ENCODE results near the gene SH3GLB1. TPM values are rescaled to one million over a fixed set of nuclear protein-coding genes. Genes with fewer than 3 reads are reported as not detected.
A peak's percentile ranks its signal among the peaks of the same experiment; 100 is the strongest.

Gene SH3GLB1
- total and polyA plus RNA-seq, 2 donors (not counting 1 experiment from before 2014, with no cell fraction given), result 41.5 to 80.2 TPM

- Histone ChIP-seq H3K4me3 (replicated peaks in 1 of 4; ENCODE audit: control extremely low read depth in 1 of 4, insufficient read depth in 1 of 4, low read depth in 3 of 4, low read length in 4 of 4) (no peak overlapping the region), H3K27ac (ENCODE audit: insufficient read depth, low read length) (no peak overlapping the region), H2AFZ (ENCODE audit: low read length) (no peak overlapping the region), H4K20me1 (ENCODE audit: control insufficient read depth, extremely low read depth, insufficient read depth, low read length) (no peaks in the 10 kb centered on the region), H3K27me3 (ENCODE audit: control insufficient read depth, insufficient read depth, low read length) (no peaks in the 10 kb centered on the region), H3K4me1 (ENCODE audit: control insufficient read depth, extremely low read depth, insufficient read depth, low read length) (peaks cover 13% of the 10 kb centered on the region), H3K79me2 (ENCODE audit: control insufficient read depth, insufficient read depth, low read length) (no peaks in the 10 kb centered on the region), H3K4me2 (ENCODE audit: extremely low read depth, insufficient read depth, low read length) (no peak overlapping the region), H3K9me3 (ENCODE audit: control insufficient read depth, insufficient read depth, low read depth, low read length) (no peaks in the 10 kb centered on the region), H3K9ac (ENCODE audit: insufficient read depth, low read length) (no peak overlapping the region), H3K36me3 (ENCODE audit: control insufficient read depth, insufficient read depth, low read length) (no peaks in the 10 kb centered on the region)
- DNase-seq (ENCODE audit: low read depth in 2 of 2), result peak; percentile 44 to 85
- TF ChIP-seq, protein P1, sequence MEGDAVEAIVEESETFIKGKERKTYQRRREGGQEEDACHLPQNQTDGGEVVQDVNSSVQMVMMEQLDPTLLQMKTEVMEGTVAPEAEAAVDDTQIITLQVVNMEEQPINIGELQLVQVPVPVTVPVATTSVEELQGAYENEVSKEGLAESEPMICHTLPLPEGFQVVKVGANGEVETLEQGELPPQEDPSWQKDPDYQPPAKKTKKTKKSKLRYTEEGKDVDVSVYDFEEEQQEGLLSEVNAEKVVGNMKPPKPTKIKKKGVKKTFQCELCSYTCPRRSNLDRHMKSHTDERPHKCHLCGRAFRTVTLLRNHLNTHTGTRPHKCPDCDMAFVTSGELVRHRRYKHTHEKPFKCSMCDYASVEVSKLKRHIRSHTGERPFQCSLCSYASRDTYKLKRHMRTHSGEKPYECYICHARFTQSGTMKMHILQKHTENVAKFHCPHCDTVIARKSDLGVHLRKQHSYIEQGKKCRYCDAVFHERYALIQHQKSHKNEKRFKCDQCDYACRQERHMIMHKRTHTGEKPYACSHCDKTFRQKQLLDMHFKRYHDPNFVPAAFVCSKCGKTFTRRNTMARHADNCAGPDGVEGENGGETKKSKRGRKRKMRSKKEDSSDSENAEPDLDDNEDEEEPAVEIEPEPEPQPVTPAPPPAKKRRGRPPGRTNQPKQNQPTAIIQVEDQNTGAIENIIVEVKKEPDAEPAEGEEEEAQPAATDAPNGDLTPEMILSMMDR (conservative IDR thresholded peaks at IDR 0.05 in 1 of 2, IDR thresholded peaks at IDR 0.05 in 1 of 2; ENCODE audit: low read depth in 1 of 2, low read length in 2 of 2), result no peak
- no peak for TF ChIP-seq EZH2 (IDR thresholded peaks at IDR 0.05; ENCODE audit: low read length, missing control alignments)
Measured at GRCh38 chr1:86778569-86779239, 74.3 kb downstream of the SH3GLB1 start.

GRCh38 chr1:86779308-86780191, 75.2 kb downstream of the SH3GLB1 start:
- no peak overlapping the region for H3K27ac ChIP-seq (ENCODE audit: insufficient read depth, low read length)

DNA sequence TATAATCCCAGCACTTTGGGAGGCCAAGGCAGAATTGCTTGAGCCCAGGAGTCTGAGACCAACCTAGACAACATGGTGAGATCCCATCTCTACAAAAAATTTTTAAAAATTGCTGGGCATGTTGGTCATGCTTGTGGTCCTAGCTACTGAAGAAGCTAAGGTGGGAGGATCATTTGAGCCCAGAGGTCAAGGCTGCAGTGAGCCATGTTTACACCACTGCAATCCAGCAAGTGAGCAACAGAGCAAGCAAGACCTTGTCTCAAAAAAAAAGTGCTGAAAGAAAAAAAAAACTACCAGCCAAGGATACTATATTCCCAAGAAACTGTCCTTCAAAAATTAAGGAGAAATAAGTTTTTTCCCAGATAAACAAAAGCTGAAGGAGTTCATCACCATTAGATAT, 78.1 kb downstream of the SH3GLB1 start:
- no peak overlapping the region for H3K4me2 ChIP-seq (ENCODE audit: extremely low read depth, insufficient read depth, low read length)
- H2AFZ ChIP-seq (ENCODE audit: low read length), result no peak overlapping the region
- no peak overlapping the region for H3K27ac ChIP-seq (ENCODE audit: insufficient read depth, low read length)
- TF ChIP-seq, protein P1 (conservative IDR thresholded peaks at IDR 0.05 in 1 of 2, IDR thresholded peaks at IDR 0.05 in 1 of 2; ENCODE audit: low read depth in 1 of 2, low read length in 2 of 2), result no peak
- no peak for TF ChIP-seq EZH2 (IDR thresholded peaks at IDR 0.05; ENCODE audit: low read length, missing control alignments)
- DNase-seq (ENCODE audit: low read depth in 2 of 2), result no peak
- H3K4me3 ChIP-seq (replicated peaks in 1 of 4; ENCODE audit: control extremely low read depth in 1 of 4, insufficient read depth in 1 of 4, low read depth in 3 of 4, low read length in 4 of 4), result no peak overlapping the region
- H3K79me2 ChIP-seq (ENCODE audit: control insufficient read depth, insufficient read depth, low read length), result no peaks in the 10 kb centered on the region
- no peak overlapping the region for H3K9ac ChIP-seq (ENCODE audit: insufficient read depth, low read length)
- H3K4me1 ChIP-seq (ENCODE audit: control insufficient read depth, extremely low read depth, insufficient read depth, low read length), result peaks cover 5% of the 10 kb centered on the region
- H3K9me3 ChIP-seq (ENCODE audit: control insufficient read depth, insufficient read depth, low read depth, low read length), result no peaks in the 10 kb centered on the region
- no peaks in the 10 kb centered on the region for H3K27me3 ChIP-seq (ENCODE audit: control insufficient read depth, insufficient read depth, low read length)
- H3K36me3 ChIP-seq (ENCODE audit: control insufficient read depth, insufficient read depth, low read length), result no peaks in the 10 kb centered on the region
- H4K20me1 ChIP-seq (ENCODE audit: control insufficient read depth, extremely low read depth, insufficient read depth, low read length), result no peaks in the 10 kb centered on the region

More at GRCh38 chr1:86779308-86780191, 75.2 kb downstream of the SH3GLB1 start:
- Histone ChIP-seq H3K4me3 (replicated peaks in 1 of 4; ENCODE audit: control extremely low read depth in 1 of 4, insufficient read depth in 1 of 4, low read depth in 3 of 4, low read length in 4 of 4) (no peak overlapping the region), H3K9ac (ENCODE audit: insufficient read depth, low read length) (no peak overlapping the region), H2AFZ (ENCODE audit: low read length) (no peak overlapping the region), H3K79me2 (ENCODE audit: control insufficient read depth, insufficient read depth, low read length) (no peaks in the 10 kb centered on the region), H3K4me2 (ENCODE audit: extremely low read depth, insufficient read depth, low read length) (no peak overlapping the region), H3K36me3 (ENCODE audit: control insufficient read depth, insufficient read depth, low read length) (no peaks in the 10 kb centered on the region), H3K27me3 (ENCODE audit: control insufficient read depth, insufficient read depth, low read length) (no peaks in the 10 kb centered on the region), H4K20me1 (ENCODE audit: control insufficient read depth, extremely low read depth, insufficient read depth, low read length) (no peaks in the 10 kb centered on the region), H3K9me3 (ENCODE audit: control insufficient read depth, insufficient read depth, low read depth, low read length) (no peaks in the 10 kb centered on the region), H3K4me1 (ENCODE audit: control insufficient read depth, extremely low read depth, insufficient read depth, low read length) (peaks cover 8% of the 10 kb centered on the region)
- no peak for TF ChIP-seq EZH2 (IDR thresholded peaks at IDR 0.05; ENCODE audit: low read length, missing control alignments)
- peak; percentile 60 to 88 for DNase-seq (ENCODE audit: low read depth in 2 of 2)
